HG03575 (cell line): ENCODE results near the gene FGFBP1.

Experiments used
- ATAC-seq: cut with Tn5 transposase; IDR thresholded peaks from one replicate; pipeline ENCODE4 v1.9.1; 2021; ENCODE audit not compliant: unreplicated experiment, insufficient number of reproducible peaks, low FRiP score; ENCODE audit errors: extremely low read depth

Gene FGFBP1

DNA sequence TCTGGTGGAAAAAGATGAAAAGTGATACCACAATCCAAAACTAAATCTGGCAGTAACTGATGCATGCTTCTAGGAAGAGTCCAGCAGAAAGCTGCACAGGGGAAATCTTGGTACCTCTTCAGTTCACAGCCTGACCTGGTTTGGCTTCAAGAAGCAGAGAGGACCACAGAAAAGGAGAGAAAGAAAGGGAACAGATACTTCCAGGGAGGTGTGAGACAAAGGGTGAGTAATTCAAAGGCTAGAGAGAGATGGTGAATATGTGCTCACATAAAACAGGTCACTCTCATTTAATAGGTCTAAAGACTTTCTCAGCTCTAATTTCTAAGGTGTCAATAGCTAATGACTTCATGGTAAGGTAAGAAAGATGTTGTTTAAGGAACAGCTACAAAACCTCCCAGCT lies 13.2 kb upstream of the FGFBP1 start:
- no peak for ATAC-seq

DNA sequence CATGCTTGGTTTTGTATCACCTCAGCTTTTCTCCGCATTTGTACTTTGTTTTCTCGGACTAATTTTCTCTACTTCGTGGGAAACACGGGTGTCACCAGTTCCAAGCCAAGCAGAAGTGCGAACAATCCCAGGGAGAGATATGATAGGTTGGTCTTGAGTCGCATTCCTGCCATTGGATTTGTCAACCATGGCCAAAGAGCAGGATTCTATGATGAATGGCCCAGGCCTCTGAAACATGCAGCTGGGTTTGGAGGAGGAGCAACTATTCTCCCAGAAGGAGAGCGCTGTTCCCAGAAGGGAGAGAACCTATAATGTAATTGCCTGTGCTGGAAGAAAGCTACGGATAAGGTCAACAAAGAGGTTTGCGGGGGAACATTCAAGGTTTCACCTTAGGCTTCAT lies 10.3 kb upstream of the FGFBP1 start:
- no peak for ATAC-seq

DNA sequence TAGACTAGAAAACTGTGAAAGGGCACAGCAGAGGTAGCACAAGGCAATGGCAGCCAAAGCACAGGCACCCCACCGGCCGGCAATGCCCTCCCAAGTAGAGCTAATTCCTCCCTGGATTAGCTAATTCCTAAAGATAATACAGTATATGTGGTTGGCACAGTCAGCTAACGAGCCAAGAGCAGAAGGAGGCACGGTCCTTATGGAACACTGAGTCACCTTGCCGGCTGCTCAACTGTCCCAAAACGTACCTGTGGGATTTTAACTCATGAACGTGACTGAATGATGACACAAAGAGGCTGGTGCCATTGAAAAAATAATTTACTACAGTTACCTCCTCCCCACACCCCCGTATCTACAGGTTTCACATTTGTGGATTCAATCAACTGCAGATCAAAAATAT lies 9.1 kb upstream of the FGFBP1 start:
- no peak for ATAC-seq

DNA sequence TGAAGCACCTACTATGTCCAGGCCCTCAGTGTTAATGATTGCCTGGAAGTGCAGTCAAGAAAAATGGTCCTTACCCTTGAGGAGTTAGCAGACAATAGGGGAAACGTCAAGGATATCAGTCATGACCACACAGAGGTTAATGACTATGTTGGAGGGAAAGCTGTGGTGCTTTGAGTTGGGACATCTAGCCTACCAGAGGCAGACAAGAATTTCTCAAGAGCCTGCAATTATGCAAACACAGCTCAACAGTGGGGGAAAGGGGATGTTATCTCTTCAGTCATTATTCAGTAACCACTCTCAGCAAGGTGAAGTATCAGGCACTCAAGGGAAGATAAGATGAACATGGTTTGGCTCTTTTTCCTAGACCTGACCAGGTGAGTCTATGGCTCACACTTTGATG lies 7.0 kb upstream of the FGFBP1 start:
- ATAC-seq, result no peak

DNA sequence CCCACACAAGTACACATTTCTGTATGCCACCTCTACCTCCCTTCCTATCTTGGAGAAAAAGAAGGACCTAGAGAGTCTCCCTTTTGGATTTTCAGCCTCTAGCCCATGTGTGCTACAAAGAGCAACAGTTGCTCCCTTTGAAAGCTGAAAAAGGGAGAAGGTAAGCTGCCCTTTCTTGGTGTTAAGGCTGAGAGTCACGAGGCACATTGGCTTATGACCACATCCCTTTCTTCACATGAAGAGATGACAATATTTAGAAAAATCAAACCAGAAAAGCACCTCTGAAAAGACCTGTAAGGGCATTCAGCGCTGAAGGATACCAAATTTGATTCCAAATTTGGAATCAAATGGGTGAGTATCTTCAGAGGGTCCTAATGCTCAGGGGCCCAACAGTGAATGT lies 6.4 kb upstream of the FGFBP1 start:
- no peak for ATAC-seq

DNA sequence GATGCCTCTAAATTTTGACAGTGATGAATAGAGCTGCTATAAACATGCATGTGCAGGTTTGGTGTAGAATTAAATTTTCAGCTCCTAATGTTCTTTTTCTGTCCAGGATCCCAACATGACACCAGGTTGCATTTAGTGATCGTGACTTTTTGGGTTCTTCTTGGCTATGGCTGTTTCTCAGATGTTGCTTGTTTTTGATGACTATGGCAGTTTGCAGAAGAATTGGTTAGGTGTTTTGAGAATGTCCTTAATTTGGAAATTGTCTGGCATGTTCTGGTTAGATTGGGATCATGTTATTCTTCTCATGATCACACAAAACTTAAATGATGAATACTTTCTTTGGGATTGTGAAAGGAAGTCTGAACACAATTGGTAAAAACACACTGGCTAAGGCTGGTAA lies 3.7 kb upstream of the FGFBP1 start:
- no peak for ATAC-seq

DNA sequence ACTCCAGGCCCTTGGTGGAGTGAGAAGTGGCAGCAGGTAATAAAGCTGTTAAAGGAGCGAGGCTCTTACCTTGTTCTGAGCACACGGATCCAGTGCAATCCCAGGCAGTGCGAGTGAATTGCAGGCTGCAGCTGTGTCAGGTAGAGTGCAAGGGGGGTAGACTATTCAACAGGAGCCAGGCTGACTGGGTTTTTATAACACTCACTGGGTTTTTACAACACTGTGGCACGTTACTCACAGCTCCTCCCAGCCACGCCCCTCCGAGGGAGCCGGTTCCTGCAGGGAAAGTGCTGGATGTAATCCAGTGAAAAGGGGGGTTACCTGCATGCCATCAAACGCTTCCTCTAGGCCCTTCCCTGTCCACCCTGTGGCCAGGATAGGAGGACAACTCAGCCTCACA lies 358 bp downstream of the FGFBP1 start:
- no peak for ATAC-seq

DNA sequence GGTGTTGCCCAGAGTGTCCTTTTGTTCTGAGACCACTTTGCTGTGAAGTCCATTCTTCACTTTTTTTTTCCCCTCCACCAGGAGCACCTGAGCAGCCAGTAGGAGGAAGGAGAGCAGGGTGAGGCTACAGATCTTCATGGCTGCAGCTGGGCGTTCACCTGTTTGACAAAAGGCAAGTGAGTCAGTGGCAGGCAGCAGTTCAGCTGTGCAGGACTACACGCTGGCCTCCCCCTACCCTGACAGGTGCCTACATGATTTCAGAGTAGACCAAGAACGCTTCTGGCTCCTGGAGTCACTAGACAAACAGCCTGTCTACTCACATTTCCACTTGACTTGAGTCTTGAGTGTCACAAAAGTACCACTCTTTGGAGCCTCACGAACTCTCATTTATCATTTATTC lies 2.0 kb downstream of the FGFBP1 start:
- no peak for ATAC-seq

DNA sequence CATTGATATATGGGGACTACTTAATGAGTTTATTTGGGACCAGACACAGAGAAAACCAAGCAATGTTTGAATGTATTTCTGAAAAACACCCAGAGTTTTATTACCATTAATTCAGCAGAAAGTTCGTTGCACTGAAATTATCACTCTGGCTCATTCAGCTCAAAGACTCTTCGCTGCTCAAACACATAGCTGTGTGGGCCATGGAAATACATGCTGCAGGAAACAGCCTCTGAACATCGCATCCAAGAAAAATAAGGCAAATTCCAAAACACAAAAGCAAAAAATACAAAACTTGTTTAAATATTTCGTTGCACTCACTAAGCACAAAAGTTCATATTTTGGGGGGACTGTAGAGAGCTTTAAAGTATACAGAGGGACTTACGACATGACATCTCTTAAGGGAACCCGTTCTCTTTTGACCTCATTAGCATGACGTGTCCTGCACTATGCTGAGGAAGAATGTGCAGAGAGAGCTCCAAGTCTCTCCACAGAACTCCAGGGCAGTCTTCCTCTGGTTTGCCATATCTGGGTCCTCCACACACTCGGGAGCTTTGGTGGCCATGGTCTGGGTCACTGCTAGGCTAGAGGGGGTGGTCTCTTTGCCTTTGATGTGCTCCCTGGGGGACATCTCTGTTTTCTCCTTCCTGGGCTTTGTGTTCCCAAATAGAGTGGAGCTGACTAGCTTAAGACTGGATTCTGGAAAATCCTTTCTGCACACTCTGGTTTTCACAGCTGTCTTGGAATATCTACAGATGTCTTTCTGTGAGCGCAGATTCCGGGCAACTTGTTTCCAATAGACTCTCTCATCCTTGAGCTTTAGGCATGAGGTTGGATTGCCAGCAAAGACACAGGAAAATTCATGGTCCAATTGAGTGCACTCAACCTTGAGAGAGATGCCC lies 2.8 kb downstream of the FGFBP1 start:
- ATAC-seq, result no peak

DNA sequence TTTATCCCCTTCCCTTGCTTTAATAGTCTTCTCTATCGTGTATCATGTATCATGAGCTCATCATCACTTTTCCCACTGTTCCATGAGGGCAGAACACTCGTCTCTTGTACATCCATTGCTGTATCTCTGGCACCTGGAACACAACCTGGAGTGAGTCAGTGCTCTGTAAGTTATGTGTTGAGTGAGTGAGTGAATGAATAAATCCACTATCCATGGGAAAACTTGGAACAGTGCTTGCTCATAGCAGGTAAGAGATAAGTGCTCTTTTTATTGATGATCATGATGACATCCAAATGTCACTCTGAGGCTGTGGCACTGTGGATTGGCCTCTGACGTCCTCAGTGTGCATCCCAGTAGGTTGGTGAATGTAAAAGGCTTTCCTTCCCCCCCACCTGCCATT lies 4.3 kb downstream of the FGFBP1 start:
- no peak for ATAC-seq

DNA sequence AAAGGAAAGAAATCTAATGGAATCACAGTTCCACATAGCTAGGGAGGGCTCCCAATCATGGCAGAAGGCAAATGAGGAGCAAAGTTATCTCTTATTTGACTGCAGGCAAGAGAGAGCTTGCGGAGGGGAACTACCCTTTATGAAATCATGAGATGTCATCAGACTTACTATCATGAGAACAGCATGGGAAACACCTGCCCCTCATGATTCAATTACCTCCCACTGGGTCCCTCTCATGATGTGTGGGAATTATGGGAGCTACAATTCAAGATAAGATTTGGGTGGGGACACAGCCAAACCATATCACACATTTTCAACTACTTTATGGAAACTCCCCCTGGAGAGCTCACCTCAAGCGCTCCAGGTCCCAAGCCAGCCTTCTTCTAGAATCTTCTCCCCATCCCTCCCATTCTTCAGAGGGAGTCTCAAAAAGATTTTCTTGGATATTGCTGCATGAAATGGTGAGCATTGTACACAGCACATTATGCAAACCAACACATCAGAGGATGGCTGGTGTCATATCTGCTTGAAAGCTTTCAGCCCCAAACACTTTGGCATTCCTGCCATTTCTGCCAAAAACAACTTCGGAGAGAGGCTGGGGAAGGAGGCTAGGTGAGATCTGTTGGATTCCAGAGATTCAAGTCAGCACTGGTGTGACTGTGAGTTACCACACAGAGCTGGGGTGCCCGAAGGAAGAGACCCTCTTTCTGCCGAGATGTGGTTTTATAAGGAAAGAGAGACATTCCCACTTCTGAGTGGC lies 6.9 kb downstream of the FGFBP1 start:
- ATAC-seq, result no peak

DNA sequence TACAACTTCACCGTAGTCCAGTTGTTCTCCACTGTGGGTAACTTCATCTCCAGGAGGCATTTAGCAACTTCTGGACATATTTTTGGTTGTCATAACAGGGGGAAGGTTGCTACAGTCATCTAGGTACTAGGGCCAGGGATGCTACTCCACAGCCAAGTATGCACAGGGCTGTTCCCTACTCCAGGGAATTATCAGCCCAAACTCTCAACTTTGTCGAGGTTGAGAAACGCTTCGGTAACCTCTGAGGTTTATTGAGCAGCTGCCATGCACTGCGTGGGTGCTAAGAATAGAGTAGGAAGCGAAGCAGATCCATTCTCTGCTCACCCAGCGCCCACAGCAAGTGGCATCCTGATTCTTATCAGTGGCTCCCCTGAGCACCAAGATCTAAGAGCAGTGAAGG lies 8.2 kb downstream of the FGFBP1 start:
- ATAC-seq, result no peak

DNA sequence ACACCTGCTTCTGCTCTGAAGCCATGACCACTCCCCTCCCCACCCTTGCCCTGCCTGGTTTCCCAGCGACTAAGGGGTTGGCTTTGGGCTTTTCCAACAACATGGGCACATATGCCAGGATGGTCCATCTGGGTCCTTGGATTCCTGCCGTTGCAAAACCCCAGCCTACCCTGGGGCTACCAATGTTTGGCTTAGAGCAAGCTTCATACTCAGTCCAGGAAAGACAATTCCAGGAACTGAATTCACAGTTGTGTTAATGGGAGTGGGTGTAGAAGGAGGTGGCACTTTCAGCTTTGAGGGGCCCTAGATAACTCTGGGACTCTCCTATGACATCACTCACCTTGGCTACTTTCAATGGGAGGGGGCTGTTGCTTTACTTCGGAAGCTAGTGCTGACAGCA lies 9.0 kb downstream of the FGFBP1 start:
- ATAC-seq, result no peak

DNA sequence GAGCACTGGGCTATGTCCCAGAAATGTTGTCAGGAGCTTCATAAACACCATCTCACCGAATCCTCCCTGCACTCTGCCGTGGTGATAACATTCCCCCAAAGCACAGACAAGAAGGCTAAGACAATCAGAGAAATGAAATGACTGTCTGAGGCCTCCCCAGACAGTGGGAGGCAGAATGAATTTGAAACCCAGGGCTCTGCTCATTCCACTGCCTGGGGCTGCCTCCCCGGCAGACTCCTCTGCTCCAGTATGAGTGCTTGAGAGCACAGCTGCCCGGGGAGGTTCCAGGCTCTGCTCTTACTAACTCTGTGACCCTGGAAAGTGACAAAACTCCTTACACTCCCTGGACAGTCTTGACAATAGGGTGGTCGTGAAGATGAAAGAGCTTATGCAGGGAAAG lies 9.7 kb downstream of the FGFBP1 start:
- ATAC-seq, result no peak

DNA sequence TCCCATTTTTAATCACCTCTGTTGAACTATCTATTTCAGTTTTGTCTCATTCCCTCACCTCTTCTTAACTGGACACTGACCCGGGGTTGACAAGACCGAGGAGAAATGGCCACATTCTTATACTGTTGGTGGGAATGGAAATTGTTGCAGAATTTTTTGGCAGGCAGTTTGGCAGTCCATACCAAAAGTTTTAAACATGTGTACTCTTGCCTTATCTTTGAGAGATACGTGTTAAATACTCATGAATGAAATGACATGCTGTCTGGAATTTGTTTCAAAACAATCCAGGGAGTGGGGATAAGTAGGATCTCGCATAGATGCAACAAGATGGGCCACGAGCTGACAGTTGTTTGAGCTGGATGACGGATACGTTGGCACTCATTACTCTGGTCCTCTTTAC lies 12.1 kb downstream of the FGFBP1 start:
- ATAC-seq, result no peak

DNA sequence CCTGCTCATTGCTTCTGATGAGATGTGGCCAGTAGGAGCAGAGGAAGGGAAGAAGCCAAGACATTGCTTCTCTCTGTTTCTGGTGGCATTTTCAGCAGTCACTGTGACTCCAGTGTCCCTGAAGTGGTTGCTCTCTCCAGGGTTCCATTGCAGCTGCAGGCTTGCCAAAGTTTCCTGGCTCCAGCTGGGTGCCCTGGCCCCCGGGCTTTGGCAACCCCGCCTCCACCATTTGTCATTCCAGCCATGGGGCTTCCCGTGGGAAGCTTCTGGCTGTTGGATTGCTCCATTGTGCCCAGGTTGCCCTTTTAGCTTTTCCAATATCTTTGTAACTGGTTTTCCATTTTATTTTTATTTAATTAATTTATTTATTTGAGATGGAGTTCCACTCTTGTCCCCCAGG lies 12.7 kb downstream of the FGFBP1 start:
- no peak for ATAC-seq

DNA sequence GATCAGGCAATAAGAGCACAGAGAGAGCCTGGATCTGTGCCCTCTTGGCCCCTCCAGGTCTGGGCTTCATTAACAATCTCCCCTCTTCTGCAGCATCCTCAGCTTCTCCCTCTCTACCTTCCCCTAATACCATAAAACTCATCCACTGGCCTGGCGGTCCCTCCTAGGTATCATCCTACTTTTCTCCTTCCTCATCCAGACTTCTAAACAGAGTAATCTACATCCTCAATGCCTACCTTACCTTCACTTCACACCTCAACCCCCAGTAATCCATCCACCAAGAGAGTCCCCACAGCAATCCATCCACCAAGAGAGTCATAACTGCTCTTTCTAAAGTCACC lies 17.0 kb downstream of the FGFBP1 start:
- no peak for ATAC-seq

DNA sequence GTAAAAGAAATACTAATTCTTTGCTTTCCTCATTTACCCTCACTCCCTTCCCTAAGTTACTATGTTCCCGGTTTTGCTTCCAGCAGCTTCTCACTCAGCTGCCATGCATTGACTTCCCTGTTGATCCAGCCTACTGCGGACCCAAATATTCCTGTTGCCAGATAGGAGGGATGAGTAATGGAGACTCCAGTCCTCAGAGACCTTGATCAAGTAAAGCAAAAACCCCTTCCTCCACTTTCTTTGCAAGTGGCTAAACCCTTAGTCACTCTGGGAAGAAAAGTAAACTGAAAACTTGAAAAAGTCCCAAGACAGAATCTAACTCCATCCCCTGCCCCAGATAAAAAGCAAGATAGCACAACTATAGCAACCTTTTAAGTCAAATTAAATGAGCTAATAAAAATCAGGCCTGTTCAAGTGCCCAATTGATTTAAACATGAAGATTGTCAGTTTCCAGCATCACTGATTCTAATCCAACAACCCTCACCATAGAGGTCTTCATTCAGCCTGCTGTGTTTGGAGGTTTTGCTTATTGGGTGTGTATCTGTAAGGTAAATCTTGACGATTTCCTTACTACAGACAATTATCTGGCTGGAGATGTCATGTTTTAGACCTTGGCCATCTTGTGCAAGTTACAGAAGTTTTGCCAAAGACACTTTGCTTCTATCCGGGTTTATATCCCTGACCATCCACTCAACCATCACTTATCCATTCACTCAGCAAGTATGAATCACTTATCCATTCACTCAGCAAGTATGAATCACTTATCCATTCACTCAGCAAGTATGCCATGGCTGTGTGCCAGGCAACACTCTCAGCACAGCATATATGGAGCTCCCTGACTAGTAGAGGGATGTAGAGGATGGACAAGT lies 17.6 kb downstream of the FGFBP1 start:
- no peak for ATAC-seq

DNA sequence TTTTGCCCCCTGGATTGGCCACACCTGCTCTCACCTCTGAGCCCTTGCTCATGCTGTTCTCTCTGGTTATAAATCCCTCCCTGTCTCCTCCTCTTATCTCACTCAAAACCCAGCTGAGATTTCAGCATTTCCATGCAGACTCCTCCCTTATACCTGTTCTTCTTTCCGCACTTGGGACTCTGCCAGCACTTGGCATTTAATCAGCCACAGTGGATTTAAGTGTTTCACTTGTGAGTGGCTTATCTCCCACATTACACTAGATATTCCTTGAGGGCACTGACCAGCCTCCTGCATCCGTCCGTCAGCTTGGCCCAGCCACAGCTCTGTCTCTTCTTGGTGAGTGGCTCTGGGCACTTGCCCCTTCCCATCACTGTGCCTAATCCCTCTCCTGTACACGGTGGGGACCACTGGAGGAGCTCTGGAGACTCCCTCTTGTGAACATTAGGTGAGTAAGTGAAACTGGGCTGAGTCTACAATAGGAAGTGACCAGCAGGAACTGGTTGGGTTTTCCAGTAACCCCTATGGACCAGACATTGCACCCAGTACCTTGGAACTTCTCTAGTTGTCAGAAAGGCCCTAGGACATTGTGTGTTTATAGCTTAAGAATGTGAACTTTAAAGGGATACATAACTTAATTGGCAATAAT lies 19.9 kb downstream of the FGFBP1 start:
- ATAC-seq, result no peak
